Epithelial cell of prostate (primary cell): ENCODE data around the gene OSGEP.

ENCODE experiments used
- DNase-seq: peaks from one replicate; pipeline ENCODE4 v3.0.0-alpha.2; 2011; ENCODE audit warnings: low read depth, low spot score
- H3K27ac ChIP-seq: fragments of 450-650 bp; 2 replicates; pipeline ENCODE4 v1.5.1; 2017; ENCODE audit warnings: mild to moderate bottlenecking

The OSGEP gene

GRCh38 chr14:20403521-20403920 is 51.1 kb downstream of the OSGEP start:
- no peak overlapping the region for H3K27ac ChIP-seq
- DNase-seq = no peak

DNA sequence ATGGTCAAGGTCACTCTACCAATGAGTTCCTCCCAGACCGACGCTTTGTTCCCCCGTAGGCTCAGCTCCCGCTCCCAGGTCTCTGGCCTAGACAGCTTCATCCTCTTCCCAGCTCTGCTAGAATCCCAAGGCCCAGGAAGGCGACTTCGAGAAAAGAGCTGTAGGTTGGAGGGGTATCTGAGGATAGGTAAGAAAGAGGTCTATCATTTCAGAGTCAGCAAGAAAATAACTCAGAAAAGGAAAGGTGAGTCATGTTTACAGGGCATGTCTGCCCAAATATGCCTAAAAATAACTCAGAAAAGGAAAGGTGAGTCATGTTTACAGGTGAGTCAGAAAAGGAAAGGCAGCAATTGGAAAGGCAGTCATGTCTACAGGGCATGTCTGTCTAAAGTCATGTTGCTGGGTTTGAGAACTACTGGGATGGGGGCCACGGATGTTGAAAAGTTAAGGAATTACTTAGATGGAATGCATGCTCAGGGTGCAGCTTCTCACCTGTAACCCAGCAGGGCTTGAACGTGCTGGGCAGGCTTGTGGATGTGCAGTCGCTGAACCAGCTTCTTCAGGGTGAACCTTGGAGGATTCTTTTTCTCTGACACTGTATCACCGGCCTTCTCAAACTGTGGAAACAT is 53.5 kb downstream of the OSGEP start:
- H3K27ac ChIP-seq = peak overlapping the region; percentile 90
- DNase-seq = peak; percentile 73

GRCh38 chr14:20400589-20400964 is 54.0 kb downstream of the OSGEP start:
- peak; percentile 14 for DNase-seq
- peak overlapping the region; percentile 90 for H3K27ac ChIP-seq

- DNase-seq = no peak
- no peak overlapping the region for H3K27ac ChIP-seq
Observed at GRCh38 chr14:20397511-20397910, 57.1 kb downstream of the OSGEP start.
